ENCODE data around the gene TMEM82.

GRCh38 chr1:15733726-15734226 is 8.5 kb upstream of the TMEM82 start:
- TF ChIP-seq, protein P1, sequence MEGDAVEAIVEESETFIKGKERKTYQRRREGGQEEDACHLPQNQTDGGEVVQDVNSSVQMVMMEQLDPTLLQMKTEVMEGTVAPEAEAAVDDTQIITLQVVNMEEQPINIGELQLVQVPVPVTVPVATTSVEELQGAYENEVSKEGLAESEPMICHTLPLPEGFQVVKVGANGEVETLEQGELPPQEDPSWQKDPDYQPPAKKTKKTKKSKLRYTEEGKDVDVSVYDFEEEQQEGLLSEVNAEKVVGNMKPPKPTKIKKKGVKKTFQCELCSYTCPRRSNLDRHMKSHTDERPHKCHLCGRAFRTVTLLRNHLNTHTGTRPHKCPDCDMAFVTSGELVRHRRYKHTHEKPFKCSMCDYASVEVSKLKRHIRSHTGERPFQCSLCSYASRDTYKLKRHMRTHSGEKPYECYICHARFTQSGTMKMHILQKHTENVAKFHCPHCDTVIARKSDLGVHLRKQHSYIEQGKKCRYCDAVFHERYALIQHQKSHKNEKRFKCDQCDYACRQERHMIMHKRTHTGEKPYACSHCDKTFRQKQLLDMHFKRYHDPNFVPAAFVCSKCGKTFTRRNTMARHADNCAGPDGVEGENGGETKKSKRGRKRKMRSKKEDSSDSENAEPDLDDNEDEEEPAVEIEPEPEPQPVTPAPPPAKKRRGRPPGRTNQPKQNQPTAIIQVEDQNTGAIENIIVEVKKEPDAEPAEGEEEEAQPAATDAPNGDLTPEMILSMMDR (conservative IDR thresholded peaks at IDR 0.05; ENCODE audit: low read length), result no peak
- no peak for TF ChIP-seq EZH2phosphoT487 (IDR thresholded peaks at IDR 0.05; ENCODE audit: borderline replicate concordance, low read depth, low read length)
